ENCODE measurements around the gene GPI. TPM values are rescaled to one million over a fixed set of nuclear protein-coding genes. Genes with fewer than 3 reads are reported as not detected.

Gene GPI
- total RNA-seq, 1 donor from 2014 or later: 337 TPM

DNA sequence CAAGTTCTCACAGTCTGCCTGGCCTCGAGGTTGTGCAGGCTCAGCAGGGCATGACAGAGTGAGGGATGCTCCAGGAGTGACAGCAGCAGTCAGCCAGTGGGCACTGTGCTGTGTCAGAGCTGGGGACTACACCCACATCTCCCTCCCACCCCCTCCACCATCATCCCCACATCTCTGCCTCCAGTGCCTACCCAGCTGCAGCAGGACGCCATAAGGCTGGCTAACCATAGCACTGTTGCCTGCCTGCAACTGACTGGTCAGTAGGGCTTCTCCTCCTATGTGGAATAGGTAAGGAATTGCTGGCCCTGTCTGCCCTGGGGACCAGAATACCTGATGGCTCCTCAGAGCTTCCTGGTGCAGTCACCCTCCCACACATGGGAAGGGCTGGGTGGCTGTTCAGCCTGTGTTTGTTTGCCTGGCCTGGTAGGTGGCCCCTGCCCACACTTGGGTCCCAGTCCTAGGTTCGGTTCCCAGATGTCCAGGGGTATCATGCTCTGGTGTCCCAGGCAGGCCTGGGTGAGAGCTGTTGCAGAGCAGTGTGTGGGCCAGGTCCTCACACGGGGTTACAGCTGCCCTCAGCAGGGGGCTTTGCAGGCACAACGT, 15.7 kb downstream of the GPI start:
- no peaks in the 10 kb centered on the region for H3K27me3 ChIP-seq
- peaks cover 80 to 86% of the 10 kb centered on the region in 2 donors for H3K36me3 ChIP-seq
- H3K9me3 ChIP-seq: no peaks in the 10 kb centered on the region
- no peak overlapping the region for H3K27ac ChIP-seq
- TF ChIP-seq, protein P1, sequence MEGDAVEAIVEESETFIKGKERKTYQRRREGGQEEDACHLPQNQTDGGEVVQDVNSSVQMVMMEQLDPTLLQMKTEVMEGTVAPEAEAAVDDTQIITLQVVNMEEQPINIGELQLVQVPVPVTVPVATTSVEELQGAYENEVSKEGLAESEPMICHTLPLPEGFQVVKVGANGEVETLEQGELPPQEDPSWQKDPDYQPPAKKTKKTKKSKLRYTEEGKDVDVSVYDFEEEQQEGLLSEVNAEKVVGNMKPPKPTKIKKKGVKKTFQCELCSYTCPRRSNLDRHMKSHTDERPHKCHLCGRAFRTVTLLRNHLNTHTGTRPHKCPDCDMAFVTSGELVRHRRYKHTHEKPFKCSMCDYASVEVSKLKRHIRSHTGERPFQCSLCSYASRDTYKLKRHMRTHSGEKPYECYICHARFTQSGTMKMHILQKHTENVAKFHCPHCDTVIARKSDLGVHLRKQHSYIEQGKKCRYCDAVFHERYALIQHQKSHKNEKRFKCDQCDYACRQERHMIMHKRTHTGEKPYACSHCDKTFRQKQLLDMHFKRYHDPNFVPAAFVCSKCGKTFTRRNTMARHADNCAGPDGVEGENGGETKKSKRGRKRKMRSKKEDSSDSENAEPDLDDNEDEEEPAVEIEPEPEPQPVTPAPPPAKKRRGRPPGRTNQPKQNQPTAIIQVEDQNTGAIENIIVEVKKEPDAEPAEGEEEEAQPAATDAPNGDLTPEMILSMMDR (IDR thresholded peaks at IDR 0.05): no peak
- no peak overlapping the region for H3K4me3 ChIP-seq
- no peaks in the 10 kb centered on the region for H3K4me1 ChIP-seq
- DNase-seq (ENCODE audit: low spot score in 2 of 2): no peak
- intact Hi-C loops (cut with DNase I): no loop called here

DNA sequence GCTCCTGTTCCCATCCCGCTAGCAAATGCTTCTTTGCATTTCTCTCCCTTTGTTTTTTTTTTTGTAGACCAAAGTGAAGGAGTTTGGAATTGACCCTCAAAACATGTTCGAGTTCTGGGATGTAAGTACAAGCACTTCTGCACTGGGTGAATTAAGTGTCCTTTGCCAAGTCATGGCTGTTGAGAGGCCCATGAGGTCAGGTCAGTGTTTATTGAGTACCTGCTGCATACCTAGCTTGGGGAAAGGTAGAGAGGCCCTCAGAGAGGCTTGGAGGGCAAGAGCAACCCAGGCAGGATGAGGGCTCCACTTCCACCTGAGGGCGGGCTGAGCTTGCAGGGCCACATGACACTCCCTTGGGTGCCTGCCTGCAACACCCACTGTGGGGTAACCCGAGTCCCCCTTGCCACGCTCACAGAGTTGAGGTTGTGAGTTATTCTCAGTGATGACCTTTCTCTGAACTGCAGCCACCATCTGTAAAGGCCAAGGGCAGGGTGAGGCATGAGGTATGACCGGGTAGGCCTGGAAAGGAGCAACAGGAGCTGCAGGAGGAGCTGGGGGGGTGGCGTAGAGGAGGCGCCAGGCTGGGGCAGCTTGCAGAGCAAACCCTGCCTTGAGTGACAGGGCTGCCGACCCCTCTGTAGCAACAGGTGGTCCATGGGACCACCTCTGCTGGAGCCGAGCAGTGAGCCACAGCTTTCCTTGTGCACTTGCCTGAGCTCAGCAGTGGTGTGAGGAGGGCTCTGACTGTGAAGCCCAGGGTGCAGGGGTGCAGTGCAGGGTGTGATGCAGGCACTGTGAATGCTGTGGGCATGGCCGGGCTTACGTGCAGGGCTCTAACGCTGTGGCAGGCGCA, 16.6 kb downstream of the GPI start:
- TF ChIP-seq, protein P1 (IDR thresholded peaks at IDR 0.05): no peak
- no peak for DNase-seq (ENCODE audit: low spot score in 2 of 2)
- no peaks in the 10 kb centered on the region for H3K27me3 ChIP-seq
- no peak overlapping the region for H3K4me3 ChIP-seq
- intact Hi-C loops (cut with DNase I): no loop called here
- no peaks in the 10 kb centered on the region for H3K9me3 ChIP-seq
- H3K36me3 ChIP-seq: peaks cover 78 to 81% of the 10 kb centered on the region in 2 donors
- no peaks in the 10 kb centered on the region for H3K4me1 ChIP-seq
- H3K27ac ChIP-seq: no peak overlapping the region

DNA sequence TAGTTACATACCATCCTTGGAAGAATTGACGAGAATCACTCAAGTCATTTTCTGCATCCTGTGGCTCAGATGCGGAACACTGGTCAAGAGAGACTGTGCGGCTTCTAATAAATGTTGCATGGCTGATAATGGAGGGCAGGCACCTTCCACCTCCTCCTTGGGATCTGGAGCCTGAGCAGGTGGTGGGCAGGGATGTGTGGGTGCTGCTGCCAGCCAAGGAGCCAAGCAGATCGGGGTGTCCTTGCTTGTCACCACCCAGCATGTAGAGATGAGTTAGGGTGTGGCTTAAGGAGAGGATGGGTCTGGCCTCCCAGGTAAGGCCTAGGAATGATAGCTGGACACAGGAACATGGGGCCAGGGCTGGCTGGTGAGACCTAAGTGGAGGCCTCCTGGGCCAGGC, 17.5 kb downstream of the GPI start:
- Histone ChIP-seq H3K27ac (no peak overlapping the region), H3K9me3 (no peaks in the 10 kb centered on the region), H3K4me3 (no peak overlapping the region), H3K4me1 (no peaks in the 10 kb centered on the region), H3K36me3 (peaks cover 79 to 83% of the 10 kb centered on the region in 2 donors), H3K27me3 (no peaks in the 10 kb centered on the region)
- intact Hi-C loops (cut with DNase I): no loop called here
- TF ChIP-seq, protein P1 (IDR thresholded peaks at IDR 0.05): no peak
- DNase-seq (ENCODE audit: low spot score in 2 of 2): no peak

DNA sequence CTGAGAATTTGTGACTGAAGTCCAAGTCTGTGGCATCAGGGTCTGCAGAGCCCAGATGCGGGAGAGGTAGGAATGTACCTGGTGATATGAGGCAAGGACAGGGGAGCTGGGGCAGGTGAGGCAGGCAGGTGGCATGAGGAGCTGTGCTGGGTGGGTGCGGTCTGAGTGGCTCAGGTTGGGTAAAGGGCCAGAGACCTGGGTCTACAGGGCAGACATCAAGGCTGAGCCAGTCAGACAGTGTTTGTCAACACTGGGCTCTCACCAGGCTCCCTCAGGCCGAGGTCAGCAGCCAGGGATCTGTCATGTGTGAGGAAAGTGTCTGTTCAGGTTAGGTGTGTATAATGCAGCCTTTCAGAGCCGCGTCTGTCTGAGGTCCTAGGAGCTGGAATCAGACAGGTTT, 18.6 kb downstream of the GPI start:
- TF ChIP-seq, protein P1 (IDR thresholded peaks at IDR 0.05): no peak
- DNase-seq (ENCODE audit: low spot score in 2 of 2): no peak
- Histone ChIP-seq H3K36me3 (peaks cover 69 to 82% of the 10 kb centered on the region in 2 donors), H3K9me3 (no peaks in the 10 kb centered on the region), H3K4me1 (no peaks in the 10 kb centered on the region), H3K27me3 (no peaks in the 10 kb centered on the region), H3K27ac (no peak overlapping the region), H3K4me3 (no peak overlapping the region)
- intact Hi-C loops (cut with DNase I): no loop called here

DNA sequence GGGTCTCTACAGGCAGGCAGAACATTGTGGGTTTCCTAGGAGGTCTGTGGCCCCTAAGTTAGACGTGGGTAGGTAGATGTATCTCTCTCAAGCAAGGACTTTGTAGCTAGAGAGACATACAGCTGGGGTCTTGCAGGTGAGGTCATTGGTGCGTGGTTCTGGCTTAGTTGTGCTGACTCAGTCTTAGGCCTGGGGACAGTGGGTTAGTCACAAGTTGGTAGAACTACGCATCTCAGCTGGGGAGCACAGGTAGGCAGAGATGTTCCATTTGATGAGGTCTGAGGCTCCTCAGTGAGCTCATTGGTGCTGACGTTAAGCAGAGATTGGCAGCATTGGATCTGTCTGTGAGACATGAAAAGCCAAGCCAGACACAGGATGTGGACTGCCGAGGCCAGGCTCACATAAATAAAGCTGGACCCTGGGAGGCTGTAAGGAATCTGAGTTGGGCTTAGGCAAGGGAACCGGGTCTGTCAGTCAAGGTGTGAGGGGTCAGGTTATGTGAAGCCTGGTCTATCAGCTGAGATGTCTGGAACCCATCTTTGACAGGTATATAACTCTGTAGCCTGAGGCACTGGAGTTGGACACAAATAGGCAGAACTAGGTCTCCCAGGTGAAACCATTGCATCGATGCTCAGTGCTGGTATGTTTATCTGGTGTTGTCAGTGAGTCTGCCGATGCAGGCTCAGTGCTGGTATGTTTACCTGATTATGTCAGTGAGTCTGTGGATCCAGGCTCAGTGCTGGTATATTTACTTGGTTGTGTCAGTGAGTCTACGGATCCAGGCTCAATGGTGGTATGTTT, 21.8 kb downstream of the GPI start:
- intact Hi-C loops (cut with DNase I): no loop called here
- TF ChIP-seq, protein P1 (IDR thresholded peaks at IDR 0.05): no peak

More for the DNA sequence above, 21.8 kb downstream of the GPI start:
- H3K36me3 ChIP-seq: peaks cover 51 to 79% of the 10 kb centered on the region in 2 donors
- H3K4me3 ChIP-seq: no peak overlapping the region
- H3K27me3 ChIP-seq: no peaks in the 10 kb centered on the region
- no peak for DNase-seq (ENCODE audit: low spot score in 2 of 2)
- no peaks in the 10 kb centered on the region for H3K9me3 ChIP-seq
- H3K27ac ChIP-seq: no peak overlapping the region
- no peaks in the 10 kb centered on the region for H3K4me1 ChIP-seq

All from ascending aorta (tissue), 2 donors.